LNCAP (cell line): ENCODE results near the gene GSTM4.

Source experiments
- TF ChIP-seq, protein P1 (sequence below): fragments of 450-650 bp; IDR thresholded peaks from 2 replicates; pipeline ENCODE4 v1.5.1; 2017; ENCODE audit warnings: mild to moderate bottlenecking

The GSTM4 gene

DNA sequence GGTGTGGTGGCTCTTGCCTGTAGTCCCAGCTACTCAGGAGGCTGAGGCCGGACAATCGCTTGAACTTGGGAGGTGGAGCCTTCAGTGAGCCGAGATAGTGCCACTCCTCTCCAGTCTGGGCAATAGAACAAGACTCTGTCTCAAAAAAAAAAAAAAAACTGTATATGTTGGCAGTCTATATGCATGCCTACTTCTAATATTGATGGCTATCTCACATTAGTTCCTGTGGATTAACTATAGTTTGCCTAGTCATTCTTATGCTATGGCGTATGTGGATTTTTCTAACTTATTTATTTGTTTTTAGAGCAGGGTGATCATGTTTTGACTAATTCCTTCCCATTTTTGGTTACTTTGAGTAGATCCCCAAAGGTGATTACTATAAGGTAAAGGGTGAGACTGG is 41.2 kb downstream of the GSTM4 start:
- TF ChIP-seq, protein P1, sequence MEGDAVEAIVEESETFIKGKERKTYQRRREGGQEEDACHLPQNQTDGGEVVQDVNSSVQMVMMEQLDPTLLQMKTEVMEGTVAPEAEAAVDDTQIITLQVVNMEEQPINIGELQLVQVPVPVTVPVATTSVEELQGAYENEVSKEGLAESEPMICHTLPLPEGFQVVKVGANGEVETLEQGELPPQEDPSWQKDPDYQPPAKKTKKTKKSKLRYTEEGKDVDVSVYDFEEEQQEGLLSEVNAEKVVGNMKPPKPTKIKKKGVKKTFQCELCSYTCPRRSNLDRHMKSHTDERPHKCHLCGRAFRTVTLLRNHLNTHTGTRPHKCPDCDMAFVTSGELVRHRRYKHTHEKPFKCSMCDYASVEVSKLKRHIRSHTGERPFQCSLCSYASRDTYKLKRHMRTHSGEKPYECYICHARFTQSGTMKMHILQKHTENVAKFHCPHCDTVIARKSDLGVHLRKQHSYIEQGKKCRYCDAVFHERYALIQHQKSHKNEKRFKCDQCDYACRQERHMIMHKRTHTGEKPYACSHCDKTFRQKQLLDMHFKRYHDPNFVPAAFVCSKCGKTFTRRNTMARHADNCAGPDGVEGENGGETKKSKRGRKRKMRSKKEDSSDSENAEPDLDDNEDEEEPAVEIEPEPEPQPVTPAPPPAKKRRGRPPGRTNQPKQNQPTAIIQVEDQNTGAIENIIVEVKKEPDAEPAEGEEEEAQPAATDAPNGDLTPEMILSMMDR, result no peak

DNA sequence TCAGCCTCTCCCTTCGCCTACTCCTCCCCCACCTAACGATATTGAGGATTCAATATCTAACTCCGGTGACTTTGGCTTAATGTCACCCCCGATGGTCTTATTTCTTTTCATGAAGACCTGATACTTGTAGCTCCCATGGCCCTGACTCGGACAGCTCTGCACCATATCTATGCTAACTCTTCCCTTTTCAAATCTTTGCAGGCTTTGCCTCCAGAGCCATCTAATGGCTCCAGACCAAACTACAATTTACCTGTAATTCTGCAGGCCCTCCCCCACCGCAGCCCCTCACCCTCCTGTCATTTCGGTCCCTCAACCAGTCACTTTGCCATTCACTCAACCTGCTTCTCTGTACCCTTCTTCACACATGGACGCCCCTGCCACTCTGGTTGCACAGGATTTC is 48.3 kb downstream of the GSTM4 start:
- TF ChIP-seq, protein P1, result no peak

DNA sequence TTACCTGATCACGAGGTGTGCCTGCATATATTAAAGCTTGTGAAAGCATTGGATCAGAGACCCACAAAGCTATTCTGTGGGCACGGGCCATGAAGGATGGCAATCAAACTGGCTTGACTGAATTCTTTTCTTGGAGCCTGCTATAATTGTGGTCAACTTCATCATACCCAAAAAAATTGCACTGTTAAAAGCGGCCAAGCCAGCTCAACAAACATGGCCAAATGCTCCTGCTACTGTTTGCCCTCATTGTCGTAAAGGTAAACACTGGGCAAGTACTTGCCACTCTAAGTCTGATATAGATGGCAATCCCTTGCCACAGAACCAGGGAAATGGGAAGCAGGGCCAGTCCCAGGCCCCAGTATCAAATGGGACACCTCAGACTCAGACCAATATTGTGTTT is 49.5 kb downstream of the GSTM4 start:
- TF ChIP-seq, protein P1, result no peak
